Right atrium auricular region (tissue), 2 donors: ENCODE results near the gene TEX264. TPM values are rescaled to one million over a fixed set of nuclear protein-coding genes. Genes with fewer than 3 reads are reported as not detected.

Experiments used
- DNase-seq: peaks from one replicate; pipeline ENCODE4 v3.0.0-alpha.2; 2019; ENCODE audit warnings: low spot score
- H3K27ac ChIP-seq, 2 donors: fragments of 200-600 bp; sonication (generic); 1 replicate in 1 of 2; 2 replicates in 1 of 2; pipeline ENCODE4 v1.5.1; 2016 to 2019
- H3K27me3 ChIP-seq, 2 donors: fragments of 200-600 bp; sonication (generic); one replicate each; pipeline versions ENCODE4 v1.5.1 to v1.6.0; 2017 to 2019
- H3K36me3 ChIP-seq: fragments of 200-600 bp; sonication (generic); one replicate; pipeline ENCODE4 v1.5.1; 2016
- H3K4me1 ChIP-seq, 2 donors: fragments of 200-600 bp; sonication (generic); one replicate each; pipeline versions ENCODE4 v1.5.1 to v1.6.0; 2017 to 2019
- H3K4me3 ChIP-seq, 2 donors: fragments of 200-600 bp; sonication (generic); 1 replicate in 1 of 2; 2 replicates in 1 of 2; pipeline ENCODE4 v1.5.1; 2017 to 2019; ENCODE audit warnings: mild to moderate bottlenecking in 1 of 2, moderate library complexity in 1 of 2
- H3K9me3 ChIP-seq, 2 donors: fragments of 200-600 bp; sonication (generic); one replicate each; pipeline ENCODE4 v1.5.1; 2019
- total RNA-seq, 2 donors: library from RNA; depleted of rRNA; stranded (reverse); fragments of >200 nt; gene quantifications; one replicate each; pipeline ENCODE4 v1.1.0, GENCODE V29; 2016
- TF ChIP-seq, protein P1 (sequence below), 2 donors: fragments of 200-600 bp; sonication (generic); IDR thresholded peaks; one replicate each; pipeline ENCODE4 v1.5.1; 2019; ENCODE audit warnings: antibody characterized with exemption in 2 of 2

Gene TEX264
- total RNA-seq, 2 donors from 2014 or later, result 55.9 to 62.3 TPM

- peaks cover 24% of the 10 kb centered on the region for H3K36me3 ChIP-seq
- no peak overlapping the region for H3K27ac ChIP-seq
- TF ChIP-seq, protein P1, sequence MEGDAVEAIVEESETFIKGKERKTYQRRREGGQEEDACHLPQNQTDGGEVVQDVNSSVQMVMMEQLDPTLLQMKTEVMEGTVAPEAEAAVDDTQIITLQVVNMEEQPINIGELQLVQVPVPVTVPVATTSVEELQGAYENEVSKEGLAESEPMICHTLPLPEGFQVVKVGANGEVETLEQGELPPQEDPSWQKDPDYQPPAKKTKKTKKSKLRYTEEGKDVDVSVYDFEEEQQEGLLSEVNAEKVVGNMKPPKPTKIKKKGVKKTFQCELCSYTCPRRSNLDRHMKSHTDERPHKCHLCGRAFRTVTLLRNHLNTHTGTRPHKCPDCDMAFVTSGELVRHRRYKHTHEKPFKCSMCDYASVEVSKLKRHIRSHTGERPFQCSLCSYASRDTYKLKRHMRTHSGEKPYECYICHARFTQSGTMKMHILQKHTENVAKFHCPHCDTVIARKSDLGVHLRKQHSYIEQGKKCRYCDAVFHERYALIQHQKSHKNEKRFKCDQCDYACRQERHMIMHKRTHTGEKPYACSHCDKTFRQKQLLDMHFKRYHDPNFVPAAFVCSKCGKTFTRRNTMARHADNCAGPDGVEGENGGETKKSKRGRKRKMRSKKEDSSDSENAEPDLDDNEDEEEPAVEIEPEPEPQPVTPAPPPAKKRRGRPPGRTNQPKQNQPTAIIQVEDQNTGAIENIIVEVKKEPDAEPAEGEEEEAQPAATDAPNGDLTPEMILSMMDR (IDR thresholded peaks at IDR 0.05), result no peak
- peaks cover 0 to 57% of the 10 kb centered on the region in 2 donors for H3K4me1 ChIP-seq
- no peak overlapping the region for H3K4me3 ChIP-seq
- H3K27me3 ChIP-seq, result no peaks in the 10 kb centered on the region
- no peaks in the 10 kb centered on the region for H3K9me3 ChIP-seq
- no peak for DNase-seq
These were observed 2.2 kb downstream of the TEX264 start for GRCh38 chr3:51673181-51673801.

GRCh38 chr3:51673802-51674654 lies 3.0 kb downstream of the TEX264 start:
- H3K36me3 ChIP-seq, result peaks cover 24% of the 10 kb centered on the region

DNA sequence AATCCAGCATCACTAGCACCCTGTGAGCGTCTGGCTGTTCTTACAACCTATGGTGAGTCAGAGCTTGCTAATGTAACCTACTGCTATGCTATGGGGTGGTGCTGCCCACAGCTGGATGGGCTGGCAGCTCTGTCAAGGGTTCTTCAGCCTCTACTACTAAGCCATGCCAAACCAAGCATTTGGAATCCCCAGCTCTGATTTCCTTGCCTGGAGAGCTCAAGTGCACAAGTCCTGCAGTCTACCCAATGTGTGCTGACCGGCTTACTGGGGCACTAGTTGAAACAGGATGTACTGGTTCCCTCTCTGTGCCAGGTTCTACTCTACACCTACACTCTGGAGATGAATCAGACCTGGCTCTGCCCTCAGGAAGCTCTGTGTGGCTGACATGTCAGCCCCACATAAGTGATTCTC lies 4.2 kb downstream of the TEX264 start:
- H3K4me1 ChIP-seq, result peaks cover 0 to 58% of the 10 kb centered on the region in 2 donors
- no peaks in the 10 kb centered on the region for H3K27me3 ChIP-seq
- TF ChIP-seq, protein P1 (IDR thresholded peaks at IDR 0.05), result no peak
- H3K4me3 ChIP-seq, result no peak overlapping the region
- H3K36me3 ChIP-seq, result peaks cover 24% of the 10 kb centered on the region
- H3K9me3 ChIP-seq, result no peaks in the 10 kb centered on the region
- DNase-seq, result no peak
- H3K27ac ChIP-seq, result no peak overlapping the region

More at GRCh38 chr3:51673802-51674654, 3.0 kb downstream of the TEX264 start:
- no peak for DNase-seq
- Histone ChIP-seq H3K4me1 (peaks cover 0 to 62% of the 10 kb centered on the region in 2 donors), H3K27me3 (no peaks in the 10 kb centered on the region), H3K9me3 (no peaks in the 10 kb centered on the region), H3K27ac (no peak overlapping the region), H3K4me3 (no peak overlapping the region)
- TF ChIP-seq, protein P1 (IDR thresholded peaks at IDR 0.05), result no peak

- no peaks in the 10 kb centered on the region for H3K27me3 ChIP-seq
- H3K36me3 ChIP-seq, result peaks cover 24% of the 10 kb centered on the region
- H3K4me3 ChIP-seq, result no peak overlapping the region
- no peak overlapping the region for H3K27ac ChIP-seq
- peaks cover 0 to 61% of the 10 kb centered on the region in 2 donors for H3K4me1 ChIP-seq
- no peak for DNase-seq
- TF ChIP-seq, protein P1 (IDR thresholded peaks at IDR 0.05), result no peak
- no peaks in the 10 kb centered on the region for H3K9me3 ChIP-seq
These were observed 5.1 kb downstream of the TEX264 start for GRCh38 chr3:51676102-51676640.

DNA sequence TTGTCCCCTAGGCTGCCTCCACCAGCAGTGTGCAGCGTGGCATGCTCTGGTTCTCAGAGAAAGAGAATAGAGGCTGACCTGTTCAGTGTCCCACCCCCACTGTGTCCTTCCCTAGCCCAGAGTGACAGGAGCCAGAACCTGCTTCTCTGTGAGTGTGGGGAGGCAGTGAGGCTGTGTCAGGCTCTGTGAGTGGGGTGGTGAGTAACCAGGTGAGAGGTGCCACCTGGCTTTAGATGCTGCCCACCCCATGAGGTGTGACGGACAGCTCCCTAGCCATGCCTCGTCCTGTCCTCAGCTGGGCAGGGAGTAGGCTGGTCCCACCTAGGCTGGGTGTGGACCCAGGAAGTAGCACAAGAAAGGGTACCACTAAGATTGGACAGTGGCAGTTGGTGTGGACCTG lies 6.3 kb downstream of the TEX264 start:
- Histone ChIP-seq H3K27me3 (no peaks in the 10 kb centered on the region), H3K27ac (no peak overlapping the region), H3K4me1 (peaks cover 0 to 67% of the 10 kb centered on the region in 2 donors), H3K9me3 (no peaks in the 10 kb centered on the region), H3K4me3 (no peak overlapping the region), H3K36me3 (peaks cover 24% of the 10 kb centered on the region)
- no peak for DNase-seq
- TF ChIP-seq, protein P1 (IDR thresholded peaks at IDR 0.05), result no peak
